Activated naive CD4-positive, alpha-beta T cell (primary cell): Measurements from ENCODE around the gene CEACAM6.

Source experiments
- DNase-seq, 4 experiments: peaks; one replicate each; lab custom pipeline; 2025; lab: John Stamatoyannopoulos, UW

Gene CEACAM6

DNA sequence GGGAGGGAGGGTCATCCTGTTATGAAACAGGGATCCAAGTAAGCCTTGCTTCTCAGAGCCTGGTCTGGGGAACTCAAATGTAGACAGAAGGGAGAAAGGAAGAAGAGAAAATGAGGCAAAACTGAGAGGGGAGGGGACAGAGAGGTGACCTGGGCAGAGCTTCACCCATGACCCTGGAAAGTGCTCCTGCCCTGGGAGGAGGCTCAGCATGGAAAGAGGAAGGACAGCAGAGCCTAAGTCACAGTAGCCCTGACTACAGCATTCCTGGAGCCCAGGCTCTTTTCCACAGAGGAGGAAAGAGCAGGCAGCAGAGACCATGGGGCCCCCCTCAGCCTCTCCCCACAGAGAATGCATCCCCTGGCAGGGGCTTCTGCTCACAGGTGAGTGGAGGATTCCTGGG lies 41.0 kb downstream of the CEACAM6 start, which contains the start of gene CEACAM3:
TSS of gene CEACAM3 (plus strand) at position 226 of the 400 bp plus-strand sequence. CDS start at position 317, 91 bp downstream.
- no peak for DNase-seq

DNA sequence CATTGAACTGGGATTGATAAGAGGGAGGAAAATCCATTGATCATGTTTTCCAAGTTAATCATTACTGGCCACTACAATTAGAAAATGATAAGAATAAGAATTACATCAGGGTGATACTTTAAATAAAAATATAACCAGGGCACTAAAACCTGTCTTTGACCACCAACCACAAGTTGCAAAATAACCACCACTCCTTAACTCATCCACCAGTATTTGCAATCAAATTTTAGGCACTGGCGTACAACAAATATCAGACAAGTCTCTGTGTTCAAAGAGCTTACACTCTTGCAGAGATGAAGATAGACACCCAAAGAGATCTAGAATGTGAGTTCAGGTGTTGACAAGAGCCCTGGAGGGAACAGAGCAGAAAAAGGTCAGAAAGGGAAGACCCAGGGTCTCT lies 41.6 kb downstream of the CEACAM6 start:
- DNase-seq = no peak

- no peak for DNase-seq
Observed at GRCh38 chr19:41799444-41800000, 44.2 kb downstream of the CEACAM6 start.

DNA sequence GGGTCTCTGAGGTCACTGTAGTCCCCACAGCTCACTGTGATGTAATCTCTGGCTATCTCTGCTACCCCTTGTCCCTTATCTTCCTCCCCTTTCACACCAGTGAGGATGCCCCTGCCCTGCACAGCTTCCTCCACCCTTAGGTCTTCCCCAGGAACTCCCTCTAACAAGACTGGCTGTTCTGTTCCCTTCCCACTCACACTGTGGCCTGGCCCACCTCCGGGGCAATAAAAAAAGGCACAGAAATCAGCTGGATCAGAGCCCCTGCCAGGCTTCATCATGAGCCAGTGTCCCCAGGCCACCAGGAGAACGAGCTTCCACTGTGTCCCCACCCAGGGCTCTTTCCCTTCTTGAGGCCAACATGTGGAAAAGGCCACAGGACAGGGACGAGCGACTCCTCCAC lies 45.7 kb downstream of the CEACAM6 start:
- DNase-seq = no peak

- no peak for DNase-seq
Observed at GRCh38 chr19:41801792-41802211, 46.5 kb downstream of the CEACAM6 start.

- no peak for DNase-seq
Observed at GRCh38 chr19:41802770-41803169, 47.4 kb downstream of the CEACAM6 start.

DNA sequence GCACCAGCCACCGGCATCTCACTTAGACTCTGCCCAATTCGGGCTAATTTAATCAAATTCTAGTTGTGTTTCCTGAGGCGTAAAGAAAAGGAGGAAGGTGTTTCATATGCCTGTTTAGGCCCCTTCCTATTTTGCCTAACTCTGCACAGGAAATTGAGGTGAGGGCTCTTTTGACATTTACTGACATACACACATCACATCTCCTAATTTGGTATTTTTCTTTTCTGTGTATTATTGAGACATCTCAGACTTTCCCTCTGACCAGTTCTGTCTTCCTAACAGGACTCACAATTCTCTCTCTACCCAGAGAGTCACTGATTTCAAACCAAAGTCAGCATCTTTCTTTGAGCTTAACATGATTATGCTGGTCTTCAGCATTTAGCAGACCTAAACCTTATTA lies 49.0 kb downstream of the CEACAM6 start:
- no peak for DNase-seq

DNA sequence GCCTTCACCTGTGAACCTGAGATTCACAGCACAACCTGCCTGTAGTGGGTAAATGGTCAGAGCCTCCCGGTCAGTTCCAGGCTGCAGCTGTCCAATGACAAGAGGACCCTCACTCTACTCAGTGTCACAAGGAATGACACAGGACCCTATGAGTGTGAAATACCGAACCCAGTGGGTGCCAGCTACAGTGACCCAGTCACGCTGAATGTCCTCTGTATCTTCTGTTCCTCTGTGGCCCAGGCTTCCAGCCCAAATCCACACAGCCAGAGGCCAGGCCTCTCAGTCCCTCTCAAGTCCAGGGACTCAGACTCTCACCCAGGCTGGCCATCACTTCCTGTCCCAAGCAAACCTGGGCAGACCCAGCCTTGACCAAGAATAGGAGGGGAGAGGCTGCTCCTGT lies 51.8 kb downstream of the CEACAM6 start:
- DNase-seq = no peak

GRCh38 chr19:41808663-41809566 lies 53.6 kb downstream of the CEACAM6 start:
- DNase-seq = no peak

DNA sequence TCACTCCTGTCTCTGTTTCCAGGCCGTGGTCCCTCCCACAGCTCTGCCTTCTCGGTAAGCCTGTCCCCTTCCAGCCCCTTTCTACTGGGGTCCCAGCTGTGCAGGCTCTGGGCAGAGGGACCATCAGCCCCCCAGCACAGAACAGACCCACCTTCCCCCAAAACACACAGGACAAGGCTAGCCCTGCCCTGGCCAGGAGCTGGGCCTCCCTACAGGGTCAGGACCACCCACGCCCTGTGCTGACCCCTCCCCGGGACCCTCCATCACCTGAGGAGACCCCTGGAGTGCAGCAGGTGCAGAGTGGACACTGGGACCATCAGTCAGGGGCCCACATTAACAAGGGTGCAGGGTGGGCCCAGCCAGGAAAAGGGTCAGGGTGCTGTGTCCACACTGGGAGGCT lies 55.0 kb downstream of the CEACAM6 start:
- no peak for DNase-seq

GRCh38 chr19:41811036-41811435 lies 55.7 kb downstream of the CEACAM6 start:
- DNase-seq = no peak

DNA sequence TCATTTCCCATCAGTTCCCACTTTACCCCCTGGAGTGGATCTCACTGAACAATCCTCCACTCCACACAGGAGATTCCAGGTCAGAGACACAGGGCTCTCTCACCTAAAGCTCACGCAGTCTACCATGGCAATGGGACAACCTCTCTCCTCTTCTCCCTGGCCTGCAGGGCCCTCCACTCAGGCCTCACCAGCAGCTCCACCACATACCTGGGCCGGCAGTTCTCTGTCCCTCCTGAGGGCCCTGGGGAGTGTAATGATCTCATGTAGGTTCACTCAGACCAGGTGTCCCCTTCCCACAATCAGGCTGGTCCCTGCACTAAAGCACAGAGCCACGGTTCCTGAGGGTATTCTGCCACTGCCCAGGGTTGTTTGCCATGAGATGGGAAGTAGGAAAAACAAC lies 56.7 kb downstream of the CEACAM6 start:
- DNase-seq = no peak

DNA sequence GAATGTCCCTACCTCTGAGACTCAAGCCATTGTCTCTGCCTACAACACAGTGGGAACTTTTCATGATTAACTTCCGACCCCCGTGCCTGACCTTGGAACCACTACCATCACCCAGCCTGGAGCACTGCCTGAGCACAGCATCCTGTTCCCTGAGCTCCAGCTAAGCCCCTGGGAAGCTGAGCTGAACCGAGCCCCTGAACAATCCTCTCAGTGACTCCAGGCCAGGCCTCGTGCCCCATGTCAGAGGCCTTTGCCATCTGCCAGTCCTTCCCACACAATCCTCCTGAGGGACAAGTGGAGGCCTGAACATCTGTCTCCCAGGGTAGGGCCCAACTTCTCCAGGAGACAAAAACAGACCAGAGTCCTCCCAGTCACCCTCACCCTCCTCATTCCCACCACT lies 58.6 kb downstream of the CEACAM6 start:
- no peak for DNase-seq

- no peak for DNase-seq
Observed at GRCh38 chr19:41815301-41815700, 60.0 kb downstream of the CEACAM6 start.

- DNase-seq = no peak
Observed at GRCh38 chr19:41816761-41817160, 61.4 kb downstream of the CEACAM6 start.

DNA sequence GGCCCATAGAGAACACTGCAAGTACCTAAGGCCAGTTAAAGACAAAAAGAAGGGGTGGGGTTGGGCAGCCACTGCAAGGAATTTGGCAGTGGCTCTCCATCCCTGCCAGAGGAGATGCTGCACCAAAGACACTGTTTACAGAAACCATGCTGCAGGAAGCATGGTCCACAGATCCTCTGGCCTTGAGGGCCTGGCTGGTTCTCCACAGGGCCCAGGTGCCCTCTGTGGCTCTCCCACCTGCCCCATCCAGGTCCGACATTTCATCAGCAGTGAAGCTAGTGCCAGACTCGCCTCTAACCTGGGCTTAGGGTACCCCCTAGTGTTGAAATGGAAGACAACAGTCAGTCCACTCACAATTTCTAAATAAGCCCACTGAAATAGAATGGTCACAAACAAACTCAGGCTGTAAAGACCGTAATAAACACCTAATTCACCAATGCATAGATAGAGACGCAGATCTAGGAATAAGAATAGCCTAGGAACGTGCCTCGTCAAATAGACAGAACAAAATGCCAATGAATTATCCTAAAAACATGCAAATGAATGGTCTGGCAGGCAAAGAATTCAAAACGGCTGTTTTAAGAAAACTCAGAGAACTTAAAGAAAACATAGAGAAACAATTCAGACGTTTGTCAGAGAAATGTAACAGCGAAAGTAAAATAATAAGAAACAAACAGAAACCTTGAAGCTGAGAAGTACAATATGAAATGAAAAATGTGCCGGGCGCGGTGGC lies 65.8 kb downstream of the CEACAM6 start:
- peak in 1 of 4 experiments; percentile 27 for DNase-seq
